Endothelial cell of umbilical vein (primary cell): ENCODE data around the gene ECI1. TPM values are rescaled to one million over a fixed set of nuclear protein-coding genes. Genes with fewer than 3 reads are reported as not detected.

Experiments used
- BruUV-seq: library from RNA; stranded (reverse); fragments of 400-500 nt; replicated peaks from 2 replicates; lab custom pipeline; 2021; lab: Mats Ljungman, UMichigan
- CTCF ChIA-PET: fragments of 300-600, 350-600 bp; sonication (Branson Sonifier 250); formaldehyde crosslinking; loops from one replicate; lab custom pipeline; 2021; ENCODE audit warnings: antibody characterized with exemption, inconsistent platforms; lab: Charles Lee
- POLR2A ChIA-PET: fragments of 300-600, 350-600 bp; sonication (Branson Sonifier 250); formaldehyde crosslinking; loops from one replicate; lab custom pipeline; 2021; ENCODE audit warnings: antibody characterized with exemption, inconsistent platforms; lab: Charles Lee
- DNase-seq: peaks from one replicate; pipeline ENCODE4 v3.0.0-alpha.2; 2011; ENCODE audit warnings: low read depth, low spot score
- FAIRE-seq: peaks from 2 replicates; lab custom pipeline; 2011; peaks lifted over from hg19 to GRCh38; lab: Jason Lieb, UNC
- H2AFZ ChIP-seq: 2 replicates; pipeline ENCODE4 v1.6.0; 2012; ENCODE audit warnings: low read depth, low read length, control low read depth, inconsistent platforms
- H3K27ac ChIP-seq: 2 replicates; pipeline ENCODE4 v1.5.1; 2011; ENCODE audit warnings: low read depth, mild to moderate bottlenecking, control low read depth, low read length, moderate library complexity; ENCODE audit not compliant: insufficient read depth
- H3K27me3 ChIP-seq, 2 experiments: 2 replicates each; pipeline versions ENCODE4 v1.6.0 to v1.6.1; 2011; ENCODE audit warnings: low read length in 2 of 2, mixed read lengths in 1 of 2; ENCODE audit not compliant: control insufficient read depth in 2 of 2, insufficient read depth in 2 of 2
- H3K36me3 ChIP-seq, 2 experiments: 2 replicates in 1 of 2; 3 replicates in 1 of 2; pipeline ENCODE4 v1.5.1; 2011; ENCODE audit warnings: low read length in 2 of 2, mild to moderate bottlenecking in 1 of 2, moderate library complexity in 1 of 2; ENCODE audit not compliant: control insufficient read depth in 2 of 2, insufficient read depth in 2 of 2; ENCODE audit errors: extremely low read depth in 1 of 2
- H3K4me1 ChIP-seq: 3 replicates; pipeline ENCODE4 v1.5.1; 2011; ENCODE audit warnings: mild to moderate bottlenecking, low read length; ENCODE audit not compliant: control insufficient read depth, insufficient read depth; ENCODE audit errors: extremely low read depth
- H3K4me2 ChIP-seq: 2 replicates; pipeline ENCODE4 v1.6.1; 2011; ENCODE audit warnings: low read length, control low read depth, mixed read lengths; ENCODE audit not compliant: insufficient read depth
- H3K4me3 ChIP-seq, 3 experiments: fragments of 200-600 bp in 1 of 3; sonication (generic), shearing (Covaris generic) in 1 of 3; replicated peaks in 1 of 3; 2 replicates each; pipeline ENCODE4 v1.5.1; 2011 to 2016; ENCODE audit warnings: control low read depth in 3 of 3, low read length in 3 of 3, mild to moderate bottlenecking in 2 of 3, inconsistent platforms in 1 of 3, low read depth in 1 of 3, moderate library complexity in 1 of 3; ENCODE audit not compliant: insufficient read depth in 1 of 3
- H3K79me2 ChIP-seq: 2 replicates; pipeline ENCODE4 v1.6.0; 2012; ENCODE audit warnings: low read length, inconsistent platforms; ENCODE audit not compliant: control insufficient read depth, insufficient read depth
- H3K9ac ChIP-seq: replicated peaks from 2 replicates; pipeline ENCODE3; 2011; ENCODE audit warnings: low read length, control low read depth; ENCODE audit not compliant: insufficient read depth; ENCODE audit errors: extremely low read depth
- H3K9me1 ChIP-seq: replicated peaks from 3 replicates; pipeline ENCODE4 v1.6.0; 2011; ENCODE audit warnings: mild to moderate bottlenecking, low read length; ENCODE audit not compliant: control insufficient read depth, insufficient read depth; ENCODE audit errors: extremely low read depth
- H3K9me3 ChIP-seq: replicated peaks from 2 replicates; pipeline ENCODE4 v1.5.1; 2012; ENCODE audit warnings: low read length, inconsistent platforms; ENCODE audit not compliant: control insufficient read depth, insufficient read depth
- H4K20me1 ChIP-seq: replicated peaks from 2 replicates; pipeline ENCODE3; 2011; ENCODE audit warnings: mild to moderate bottlenecking, low read length; ENCODE audit not compliant: control insufficient read depth, insufficient read depth; ENCODE audit errors: extremely low read depth
- EZH2 ChIP-seq: IDR thresholded peaks from 2 replicates; pipeline ENCODE4 v1.6.1; 2012; ENCODE audit warnings: borderline replicate concordance, low read depth, mild to moderate bottlenecking, moderate library complexity, low read length, inconsistent platforms; ENCODE audit not compliant: severe bottlenecking
- FOS ChIP-seq: IDR thresholded peaks from 2 replicates; pipeline ENCODE4 v1.6.1; 2011; ENCODE audit warnings: mild to moderate bottlenecking, low read length, moderate library complexity, borderline replicate concordance; ENCODE audit not compliant: insufficient read depth
- GATA2 ChIP-seq: IDR thresholded peaks from 2 replicates; pipeline ENCODE4 v1.7.0; 2011; ENCODE audit warnings: low read depth, mild to moderate bottlenecking, moderate library complexity, mixed read lengths, low read length; ENCODE audit not compliant: insufficient read length, insufficient read depth
- JUN ChIP-seq: IDR thresholded peaks from 2 replicates; pipeline ENCODE4 v1.6.1; 2011; ENCODE audit warnings: borderline replicate concordance, low read depth; ENCODE audit not compliant: insufficient read length, insufficient read depth
- MYC ChIP-seq: IDR thresholded peaks from one replicate; pipeline ENCODE4 v1.6.1; 2011; ENCODE audit warnings: mild to moderate bottlenecking, low read depth, low read length
- POLR2A ChIP-seq: IDR thresholded peaks from 2 replicates; pipeline ENCODE4 v1.6.1; 2012; ENCODE audit warnings: low read depth, mild to moderate bottlenecking, control low read depth, low read length
- POLR2AphosphoS5 ChIP-seq: IDR thresholded peaks from 2 replicates; pipeline ENCODE4 v1.6.1; 2012; ENCODE audit warnings: low read depth, mild to moderate bottlenecking, control low read depth, low read length, moderate library complexity; ENCODE audit not compliant: insufficient read depth
- dilution Hi-C: fragments of 300-500 bp; cut with MboI; formaldehyde crosslinking; loops from one replicate; pipeline ENCODE4 v1.15.0; 2019; ENCODE audit warnings: low sequenced_read_pairs; ENCODE audit not compliant: extremely low pct_ligation_motif_present
- intact Hi-C: fragments of 100-400 bp; cut with micrococcal nuclease; formaldehyde crosslinking; loops from one replicate; pipeline ENCODE4 v1.10.0; 2022
- polyA plus RNA-seq, 4 experiments: library from polyadenylated mRNA; depleted of rRNA in 3 of 4; stranded (reverse) in 3 of 4; unstranded in 1 of 4; fragments of >200 nt; gene quantifications; 2 replicates each; pipeline versions ENCODE4 v1.2.1 to v1.2.3, GENCODE V29; 2011 to 2012; ENCODE audit warnings: missing spikeins in 1 of 4
- total RNA-seq: library from RNA; stranded (reverse); gene quantifications from 2 replicates; pipeline ENCODE4 v1.2.3, GENCODE V29; 2021
- TF ChIP-seq, protein P1 (sequence below): IDR thresholded peaks from 2 replicates; pipeline ENCODE4 v1.6.1; 2011; ENCODE audit not compliant: insufficient read depth, insufficient read length
- TF ChIP-seq, protein P2 (sequence below), 2 donors: IDR thresholded peaks; 1 replicate in 1 of 2; 2 replicates in 1 of 2; pipeline ENCODE4 v1.5.1; 2011; ENCODE audit warnings: low read length in 2 of 2, mild to moderate bottlenecking in 2 of 2, moderate library complexity in 2 of 2, control low read depth in 1 of 2, inconsistent platforms in 1 of 2, low read depth in 1 of 2; ENCODE audit not compliant: insufficient read depth in 1 of 2; ENCODE audit errors: extremely low read depth in 1 of 2

The ECI1 gene
- total and polyA plus RNA-seq, 2 donors (not counting 3 experiments of a cell fraction or from before 2014, with no cell fraction given), result 43.6 to 48.3 TPM

DNA sequence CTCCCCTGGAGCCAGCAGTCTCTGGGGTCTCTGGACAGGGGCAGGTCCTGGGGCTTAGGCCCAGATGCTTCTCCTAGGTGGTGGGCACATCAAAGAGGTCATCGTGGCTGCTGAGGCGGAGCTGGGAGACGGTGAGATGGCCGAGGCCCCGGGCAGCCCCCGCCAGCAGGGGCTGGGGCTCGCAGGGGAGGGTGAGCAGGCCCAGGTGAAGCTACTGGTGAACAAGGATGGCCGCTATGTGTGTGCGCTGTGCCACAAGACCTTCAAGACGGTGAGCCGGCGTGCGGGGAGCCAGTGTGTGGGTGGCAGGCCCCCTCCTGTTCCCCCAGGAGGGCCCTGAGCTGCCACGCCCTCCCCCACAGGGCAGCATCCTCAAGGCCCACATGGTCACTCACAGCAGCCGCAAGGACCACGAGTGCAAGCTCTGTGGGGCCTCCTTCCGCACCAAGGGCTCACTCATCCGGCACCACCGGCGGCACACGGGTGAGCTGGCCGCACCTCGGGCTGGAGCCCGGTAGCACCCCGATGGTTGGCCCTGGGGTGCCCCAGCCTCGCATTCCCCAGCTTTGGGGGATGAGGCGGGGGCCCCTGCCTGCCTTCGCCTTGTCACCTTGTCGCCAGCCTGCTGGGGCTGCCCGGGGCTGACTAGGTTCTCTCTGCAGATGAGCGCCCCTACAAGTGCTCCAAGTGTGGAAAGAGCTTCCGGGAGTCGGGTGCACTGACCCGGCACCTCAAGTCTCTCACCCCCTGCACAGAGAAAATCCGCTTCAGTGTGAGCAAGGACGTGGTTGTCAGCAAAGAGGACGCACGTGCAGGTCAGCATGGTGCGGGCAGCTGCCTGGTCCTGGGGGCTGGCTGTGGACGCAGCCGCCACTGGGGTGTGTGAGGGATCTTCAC is 19.0 kb downstream of the ECI1 start:
- Histone ChIP-seq H3K36me3 (peaks cover 9 to 48% of the 10 kb centered on the region in 2 experiments), H3K4me3 (no peak overlapping the region), H3K4me1 (peaks cover 10% of the 10 kb centered on the region), H3K27ac (no peak overlapping the region), H3K9me1 (no peaks in the 10 kb centered on the region), H3K4me2 (no peak overlapping the region), H4K20me1 (no peaks in the 10 kb centered on the region), H2AFZ (no peak overlapping the region), H3K27me3 (peaks cover 3 to 11% of the 10 kb centered on the region in 2 experiments), H3K9me3 (no peaks in the 10 kb centered on the region), H3K9ac (no peak overlapping the region), H3K79me2 (peaks cover 4% of the 10 kb centered on the region)
- FAIRE-seq, result no peak
- intact Hi-C loops, result no loop called here
- no peak for TF ChIP-seq MYC
- TF ChIP-seq GATA2, result no peak
- no peak for TF ChIP-seq FOS
- TF ChIP-seq, protein P1, sequence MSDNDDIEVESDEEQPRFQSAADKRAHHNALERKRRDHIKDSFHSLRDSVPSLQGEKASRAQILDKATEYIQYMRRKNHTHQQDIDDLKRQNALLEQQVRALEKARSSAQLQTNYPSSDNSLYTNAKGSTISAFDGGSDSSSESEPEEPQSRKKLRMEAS, result no peak
- TF ChIP-seq POLR2A, result no peak
- TF ChIP-seq EZH2, result no peak
- no peak for TF ChIP-seq POLR2AphosphoS5
- TF ChIP-seq, protein P2, sequence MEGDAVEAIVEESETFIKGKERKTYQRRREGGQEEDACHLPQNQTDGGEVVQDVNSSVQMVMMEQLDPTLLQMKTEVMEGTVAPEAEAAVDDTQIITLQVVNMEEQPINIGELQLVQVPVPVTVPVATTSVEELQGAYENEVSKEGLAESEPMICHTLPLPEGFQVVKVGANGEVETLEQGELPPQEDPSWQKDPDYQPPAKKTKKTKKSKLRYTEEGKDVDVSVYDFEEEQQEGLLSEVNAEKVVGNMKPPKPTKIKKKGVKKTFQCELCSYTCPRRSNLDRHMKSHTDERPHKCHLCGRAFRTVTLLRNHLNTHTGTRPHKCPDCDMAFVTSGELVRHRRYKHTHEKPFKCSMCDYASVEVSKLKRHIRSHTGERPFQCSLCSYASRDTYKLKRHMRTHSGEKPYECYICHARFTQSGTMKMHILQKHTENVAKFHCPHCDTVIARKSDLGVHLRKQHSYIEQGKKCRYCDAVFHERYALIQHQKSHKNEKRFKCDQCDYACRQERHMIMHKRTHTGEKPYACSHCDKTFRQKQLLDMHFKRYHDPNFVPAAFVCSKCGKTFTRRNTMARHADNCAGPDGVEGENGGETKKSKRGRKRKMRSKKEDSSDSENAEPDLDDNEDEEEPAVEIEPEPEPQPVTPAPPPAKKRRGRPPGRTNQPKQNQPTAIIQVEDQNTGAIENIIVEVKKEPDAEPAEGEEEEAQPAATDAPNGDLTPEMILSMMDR (IDR thresholded peaks at IDR 0.05; ENCODE audit: extremely low read depth in 1 of 2, insufficient read depth in 1 of 2, low read depth in 1 of 2, low read length in 2 of 2), result no peak
- TF ChIP-seq JUN, result no peak
- no peak for DNase-seq
- POLR2A ChIA-PET, result no interaction called here
- dilution Hi-C loops, result no loop called here
- no TSS peak for BruUV-seq
- CTCF ChIA-PET, result no interaction called here
